ENCODE data around the gene SLC35B2.

SLC35B2 gene

GRCh38 chr6:44216677-44217331 lies 40.5 kb downstream of the SLC35B2 start, which contains the start of gene MYMX:
Gene MYMX, plus strand, starts transcription at chr6:44216926. Its CDS starts 546 bp downstream, at chr6:44217472.
- DNase-seq (ENCODE audit: insufficient read length, low spot score) (no peak), FAIRE-seq (no peak)
- no peak for TF ChIP-seq CTCF (IDR thresholded peaks at IDR 0.05; ENCODE audit: insufficient read depth, missing control alignments)

GRCh38 chr6:44214307-44214706 lies 43.0 kb downstream of the SLC35B2 start:
- DNase-seq (ENCODE audit: insufficient read length, low spot score): no peak
- no peak for TF ChIP-seq CTCF (IDR thresholded peaks at IDR 0.05; ENCODE audit: insufficient read depth, missing control alignments)
- no peak for FAIRE-seq

GRCh38 chr6:44211284-44211683 lies 46.0 kb downstream of the SLC35B2 start:
- DNase-seq (ENCODE audit: insufficient read length, low spot score) (no peak), FAIRE-seq (no peak)
- no peak for TF ChIP-seq CTCF (IDR thresholded peaks at IDR 0.05; ENCODE audit: insufficient read depth, missing control alignments)

- no peak for DNase-seq (ENCODE audit: insufficient read length, low spot score)
- no peak for TF ChIP-seq CTCF (IDR thresholded peaks at IDR 0.05; ENCODE audit: insufficient read depth, missing control alignments)
- FAIRE-seq: no peak
Measured at GRCh38 chr6:44207966-44208365, 49.4 kb downstream of the SLC35B2 start.
